PC-3 (cell line): ENCODE results near the gene IRF9. TPM values are rescaled to one million over a fixed set of nuclear protein-coding genes. Genes with fewer than 3 reads are reported as not detected.

ENCODE experiments used
- ATAC-seq: fragments of 200-7000 bp; cut with Tn5 transposase; 2 replicates; pipeline ENCODE4 v1.9.1; 2020; ENCODE audit warnings: mild to moderate bottlenecking, moderate library complexity
- BruUV-seq: library from RNA; stranded (reverse); fragments of 400-500 nt; replicated peaks from 2 replicates; lab custom pipeline; 2021; lab: Mats Ljungman, UMichigan
- CTCF ChIA-PET: fragments of 300-600 bp; sonication (Branson Sonifier 250); formaldehyde crosslinking; loops from one replicate; lab custom pipeline; 2022; ENCODE audit warnings: antibody characterized with exemption; lab: Charles Lee
- POLR2A ChIA-PET: fragments of 300-600 bp; sonication (Branson Sonifier 250); formaldehyde crosslinking; loops from one replicate; lab custom pipeline; 2022; ENCODE audit warnings: antibody characterized with exemption; ENCODE audit not compliant: unreplicated experiment; lab: Charles Lee
- DNase-seq: peaks from one replicate; pipeline ENCODE4 v3.0.0-alpha.2; 2015
- H2AFZ ChIP-seq: fragments of 300-600 bp; sonication (generic); 2 replicates; pipeline ENCODE4 v1.6.0; 2016; ENCODE audit warnings: antibody characterized with exemption, low read length
- H3F3A ChIP-seq: fragments of 300-600 bp; sonication (generic); one replicate; pipeline ENCODE4 v1.6.0; 2017; ENCODE audit warnings: antibody characterized with exemption, low read length, control low read depth, mild to moderate bottlenecking; ENCODE audit not compliant: unreplicated experiment
- H3K27ac ChIP-seq: fragments of 300-600 bp; sonication (generic); 2 replicates; pipeline ENCODE4 v1.5.1; 2016; ENCODE audit warnings: mild to moderate bottlenecking, low read length
- H3K27me3 ChIP-seq: fragments of 300-600 bp; sonication (generic); 2 replicates; pipeline ENCODE4 v1.6.1; 2016; ENCODE audit warnings: low read length, mixed read lengths
- H3K36me3 ChIP-seq: fragments of 300-600 bp; sonication (generic); 2 replicates; pipeline ENCODE4 v1.6.1; 2016; ENCODE audit warnings: low read depth, mixed run types, low read length, mixed read lengths
- H3K4me1 ChIP-seq: fragments of 300-600 bp; sonication (generic); 2 replicates; pipeline ENCODE4 v1.5.1; 2016; ENCODE audit warnings: low read length; ENCODE audit not compliant: insufficient read depth
- H3K4me2 ChIP-seq: fragments of 300-600 bp; sonication (generic); 2 replicates; pipeline ENCODE4 v1.6.0; 2016; ENCODE audit warnings: low read length
- H3K4me3 ChIP-seq: fragments of 300-600 bp; sonication (generic); 2 replicates; pipeline ENCODE4 v1.5.1; 2016; ENCODE audit warnings: mild to moderate bottlenecking, low read length, mixed read lengths
- H3K79me2 ChIP-seq: fragments of 300-600 bp; sonication (generic); 2 replicates; pipeline ENCODE4 v1.6.1; 2017; ENCODE audit warnings: low read length, mixed read lengths
- H3K9ac ChIP-seq: fragments of 300-600 bp; sonication (generic); 2 replicates; pipeline ENCODE4 v1.6.0; 2016; ENCODE audit warnings: mild to moderate bottlenecking, low read length
- H3K9me2 ChIP-seq: fragments of 300-600 bp; sonication (generic); replicated peaks from 2 replicates; pipeline ENCODE4 v1.6.1; 2016; ENCODE audit warnings: mixed run types, low read length, mixed read lengths
- H3K9me3 ChIP-seq: fragments of 300-600 bp; sonication (generic); 2 replicates; pipeline ENCODE4 v1.6.1; 2016; ENCODE audit warnings: low read length, mixed read lengths
- H4K20me1 ChIP-seq: fragments of 300-600 bp; sonication (generic); 2 replicates; pipeline ENCODE4 v1.6.1; 2016; ENCODE audit warnings: low read length, mixed read lengths
- EZH2 ChIP-seq: fragments of 300-600 bp; sonication (generic); IDR thresholded peaks from one replicate; pipeline ENCODE4 v1.6.1; 2017; ENCODE audit warnings: antibody characterized with exemption, mild to moderate bottlenecking, low read length; ENCODE audit not compliant: unreplicated experiment
- EZH2phosphoT487 ChIP-seq: fragments of 300-600 bp; sonication (generic); IDR thresholded peaks from 2 replicates; pipeline ENCODE4 v1.6.1; 2018; ENCODE audit warnings: mild to moderate bottlenecking, antibody characterized with exemption, low read length, borderline replicate concordance
- intact Hi-C: fragments of 100-400 bp; cut with micrococcal nuclease; formaldehyde crosslinking; loops from 2 replicates; pipeline ENCODE4 v1.9.0; 2023
- total RNA-seq: library from RNA; depleted of rRNA; stranded (reverse); fragments of >200 nt; gene quantifications from 2 replicates; pipeline ENCODE4 v1.2.3, GENCODE V29; 2014
- TF ChIP-seq, protein P1 (sequence below): fragments of 300-600 bp; sonication (generic); conservative IDR thresholded peaks from 2 replicates; pipeline ENCODE4 v1.5.1; 2017; ENCODE audit warnings: antibody characterized with exemption, low read depth, mild to moderate bottlenecking, low read length

The IRF9 gene
- total RNA-seq, 1 experiment from 2014 or later, result 10.5 TPM

DNA sequence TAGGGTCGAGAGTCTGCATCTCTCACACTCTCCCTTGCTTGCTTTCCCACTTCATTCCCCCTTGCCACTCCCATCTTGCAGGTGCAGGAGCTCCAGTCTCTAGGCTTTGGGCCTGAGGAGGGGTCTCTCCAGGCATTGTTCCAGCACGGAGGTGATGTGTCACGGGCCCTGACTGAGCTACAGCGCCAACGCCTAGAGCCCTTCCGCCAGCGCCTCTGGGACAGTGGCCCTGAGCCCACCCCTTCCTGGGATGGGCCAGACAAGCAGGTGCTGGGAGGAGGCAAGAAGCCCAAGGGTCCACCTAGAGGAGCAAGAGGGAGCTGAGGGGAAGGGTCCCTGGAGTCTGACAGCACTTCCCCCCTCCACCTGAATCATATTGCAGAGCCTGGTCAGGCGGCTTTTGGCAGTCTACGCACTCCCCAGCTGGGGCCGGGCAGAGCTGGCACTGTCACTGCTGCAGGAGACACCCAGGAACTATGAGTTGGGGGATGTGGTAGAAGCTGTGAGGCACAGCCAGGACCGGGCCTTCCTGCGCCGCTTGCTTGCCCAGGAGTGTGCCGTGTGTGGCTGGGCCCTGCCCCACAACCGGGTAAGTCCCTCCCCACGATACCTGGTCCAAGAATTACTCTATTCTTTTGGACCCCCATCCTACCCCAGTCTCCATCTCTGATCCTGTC is 9.5 kb upstream of the IRF9 start:
- peaks cover 4% of the 10 kb centered on the region for H3F3A ChIP-seq
- H3K27ac ChIP-seq, result no peak overlapping the region
- no peak overlapping the region for H3K4me3 ChIP-seq
- H3K4me2 ChIP-seq, result no peak overlapping the region
- TF ChIP-seq, protein P1, sequence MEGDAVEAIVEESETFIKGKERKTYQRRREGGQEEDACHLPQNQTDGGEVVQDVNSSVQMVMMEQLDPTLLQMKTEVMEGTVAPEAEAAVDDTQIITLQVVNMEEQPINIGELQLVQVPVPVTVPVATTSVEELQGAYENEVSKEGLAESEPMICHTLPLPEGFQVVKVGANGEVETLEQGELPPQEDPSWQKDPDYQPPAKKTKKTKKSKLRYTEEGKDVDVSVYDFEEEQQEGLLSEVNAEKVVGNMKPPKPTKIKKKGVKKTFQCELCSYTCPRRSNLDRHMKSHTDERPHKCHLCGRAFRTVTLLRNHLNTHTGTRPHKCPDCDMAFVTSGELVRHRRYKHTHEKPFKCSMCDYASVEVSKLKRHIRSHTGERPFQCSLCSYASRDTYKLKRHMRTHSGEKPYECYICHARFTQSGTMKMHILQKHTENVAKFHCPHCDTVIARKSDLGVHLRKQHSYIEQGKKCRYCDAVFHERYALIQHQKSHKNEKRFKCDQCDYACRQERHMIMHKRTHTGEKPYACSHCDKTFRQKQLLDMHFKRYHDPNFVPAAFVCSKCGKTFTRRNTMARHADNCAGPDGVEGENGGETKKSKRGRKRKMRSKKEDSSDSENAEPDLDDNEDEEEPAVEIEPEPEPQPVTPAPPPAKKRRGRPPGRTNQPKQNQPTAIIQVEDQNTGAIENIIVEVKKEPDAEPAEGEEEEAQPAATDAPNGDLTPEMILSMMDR, result no peak
- TF ChIP-seq EZH2 (no peak), EZH2phosphoT487 (no peak)
- peaks cover 8% of the 10 kb centered on the region; the same call in 1 of the 2 replicates for H3K4me1 ChIP-seq
- BruUV-seq, result no TSS peak
- intact Hi-C loops, result no loop called here
- H2AFZ ChIP-seq, result no peak overlapping the region
- H3K36me3 ChIP-seq, result peaks cover 39% of the 10 kb centered on the region; the same call in 1 of the 2 replicates
- DNase-seq (no peak), ATAC-seq (no peak)
- H3K27me3 ChIP-seq, result no peaks in the 10 kb centered on the region
- ChIA-PET POLR2A (no interaction called here), CTCF (no interaction called here)
- H4K20me1 ChIP-seq, result no peaks in the 10 kb centered on the region
- no peak overlapping the region for H3K9ac ChIP-seq
- H3K79me2 ChIP-seq, result peaks cover 27% of the 10 kb centered on the region
- no peaks in the 10 kb centered on the region for H3K9me3 ChIP-seq
- no peaks in the 10 kb centered on the region for H3K9me2 ChIP-seq

DNA sequence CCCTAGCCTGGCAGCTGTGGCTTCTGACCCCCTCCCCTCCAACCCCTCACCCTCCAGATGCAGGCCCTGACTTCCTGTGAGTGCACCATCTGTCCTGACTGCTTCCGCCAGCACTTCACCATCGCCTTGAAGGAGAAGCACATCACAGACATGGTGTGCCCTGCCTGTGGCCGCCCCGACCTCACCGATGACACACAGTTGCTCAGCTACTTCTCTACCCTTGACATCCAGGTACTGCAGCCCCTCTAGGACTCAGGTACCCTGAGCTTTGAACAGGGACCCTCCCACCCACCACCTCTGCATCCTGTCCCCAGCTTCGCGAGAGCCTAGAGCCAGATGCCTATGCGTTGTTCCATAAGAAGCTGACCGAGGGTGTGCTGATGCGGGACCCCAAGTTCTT is 6.0 kb upstream of the IRF9 start:
- no peak for ATAC-seq
- Histone ChIP-seq H3K4me3 (no peak overlapping the region), H4K20me1 (no peaks in the 10 kb centered on the region), H3K4me1 (no peaks in the 10 kb centered on the region), H3K9ac (no peak overlapping the region), H3K9me3 (no peaks in the 10 kb centered on the region), H3K79me2 (no peaks in the 10 kb centered on the region), H3K4me2 (no peak overlapping the region), H2AFZ (no peak overlapping the region), H3K36me3 (peaks cover 41% of the 10 kb centered on the region; the same call in 1 of the 2 replicates), H3K27me3 (no peaks in the 10 kb centered on the region), H3F3A (peaks cover 4% of the 10 kb centered on the region), H3K27ac (no peak overlapping the region), H3K9me2 (no peaks in the 10 kb centered on the region)
- no peak for DNase-seq
- TF ChIP-seq, protein P1, result no peak
- ChIA-PET POLR2A (no interaction called here), CTCF (no interaction called here)
- intact Hi-C loops, result no loop called here
- no TSS peak for BruUV-seq

DNA sequence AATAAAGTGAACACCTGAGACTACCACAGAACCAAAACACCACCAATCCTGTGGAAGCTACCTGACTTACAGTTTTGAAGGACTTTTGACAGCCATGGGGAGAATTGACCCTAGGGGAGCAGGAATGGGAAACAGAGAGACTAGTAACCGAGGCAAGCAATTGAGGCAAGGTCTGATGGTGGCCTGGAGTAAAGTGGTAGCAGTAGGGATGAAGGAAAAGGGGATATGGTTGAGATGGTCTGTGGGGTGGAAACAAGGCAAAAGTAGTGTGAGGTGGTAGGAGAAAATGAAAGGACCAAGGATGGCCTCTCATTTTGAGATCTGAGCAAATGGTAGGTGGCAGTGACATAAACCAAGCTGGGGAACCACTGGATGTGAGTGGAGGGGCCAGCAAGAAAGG is 4.2 kb upstream of the IRF9 start:
- DNase-seq (no peak), ATAC-seq (no peak)
- peaks cover 12% of the 10 kb centered on the region for H3K4me1 ChIP-seq
- no peak for TF ChIP-seq EZH2phosphoT487
- TF ChIP-seq, protein P1, result no peak
- TF ChIP-seq EZH2, result no peak
- H3F3A ChIP-seq, result peaks cover 4% of the 10 kb centered on the region
- ChIA-PET CTCF (no interaction called here), POLR2A (no interaction called here)
- BruUV-seq, result no TSS peak
- H3K9ac ChIP-seq, result no peak overlapping the region
- H3K27me3 ChIP-seq, result no peaks in the 10 kb centered on the region
- no peaks in the 10 kb centered on the region for H3K79me2 ChIP-seq
- no peaks in the 10 kb centered on the region for H3K9me2 ChIP-seq
- no peaks in the 10 kb centered on the region for H3K9me3 ChIP-seq
- H3K36me3 ChIP-seq, result peaks cover 36% of the 10 kb centered on the region; the same call in 1 of the 2 replicates
- intact Hi-C loops, result no loop called here
- no peaks in the 10 kb centered on the region for H4K20me1 ChIP-seq
- H2AFZ ChIP-seq, result no peak overlapping the region
- no peak overlapping the region for H3K4me2 ChIP-seq
- no peak overlapping the region for H3K4me3 ChIP-seq
- H3K27ac ChIP-seq, result no peak overlapping the region
